KMS-11 (cell line): Measurements from ENCODE around the gene COX19.
"Not testable (repeated sequence)": the region's sequence is repeated elsewhere in the genome, so short reads cannot be mapped to it uniquely, and the experiment has no call there.

Experiments used
- H2AFZ ChIP-seq: fragments of 200-600 bp; sonication (generic); 2 replicates; pipeline ENCODE4 v1.6.1; 2016; ENCODE audit warnings: antibody characterized with exemption, mixed run types, low read depth
- H3K27ac ChIP-seq: fragments of 200-600 bp; sonication (generic); 2 replicates; pipeline ENCODE4 v1.6.1; 2016; ENCODE audit warnings: mild to moderate bottlenecking, mixed run types
- H3K27me3 ChIP-seq: fragments of 200-600 bp; sonication (generic); 2 replicates; pipeline ENCODE4 v1.6.1; 2017; ENCODE audit warnings: mild to moderate bottlenecking, low read depth, mixed run types, moderate library complexity; ENCODE audit not compliant: insufficient read depth
- H3K36me3 ChIP-seq: fragments of 200-600 bp; sonication (generic); 2 replicates; pipeline ENCODE4 v1.6.1; 2017; ENCODE audit warnings: mild to moderate bottlenecking, mixed run types; ENCODE audit not compliant: insufficient read depth
- H3K4me1 ChIP-seq: fragments of 200-600 bp; sonication (generic); 2 replicates; pipeline ENCODE4 v1.6.1; 2016; ENCODE audit warnings: mild to moderate bottlenecking, low read depth, mixed run types; ENCODE audit not compliant: poor library complexity, severe bottlenecking
- H3K4me2 ChIP-seq: fragments of 200-600 bp; sonication (generic); 2 replicates; pipeline ENCODE4 v1.7.0; 2016; ENCODE audit warnings: mild to moderate bottlenecking, mixed run types
- H3K4me3 ChIP-seq: fragments of 200-600 bp; sonication (generic); IDR thresholded peaks from 2 replicates; pipeline ENCODE4 v1.6.1; 2017; ENCODE audit warnings: low read depth, low read length, mixed read lengths; ENCODE audit not compliant: insufficient read depth
- H3K79me2 ChIP-seq: fragments of 200-600 bp; sonication (generic); 2 replicates; pipeline ENCODE4 v1.6.1; 2016; ENCODE audit warnings: low read depth, mixed run types; ENCODE audit not compliant: insufficient read depth
- H3K9ac ChIP-seq: fragments of 200-600 bp; sonication (generic); 2 replicates; pipeline ENCODE4 v1.6.1; 2016; ENCODE audit warnings: mild to moderate bottlenecking, mixed run types
- H4K20me1 ChIP-seq: fragments of 200-600 bp; sonication (generic); 2 replicates; pipeline ENCODE4 v1.6.1; 2016; ENCODE audit warnings: mild to moderate bottlenecking, mixed run types; ENCODE audit not compliant: insufficient read depth
- CTCF ChIP-seq: fragments of 200-600 bp; sonication (generic); conservative IDR thresholded peaks from 2 replicates; pipeline ENCODE4 v1.6.1; 2017; ENCODE audit warnings: low read depth, mild to moderate bottlenecking, antibody characterized with exemption, low read length, moderate library complexity, mixed read lengths

COX19 gene

DNA sequence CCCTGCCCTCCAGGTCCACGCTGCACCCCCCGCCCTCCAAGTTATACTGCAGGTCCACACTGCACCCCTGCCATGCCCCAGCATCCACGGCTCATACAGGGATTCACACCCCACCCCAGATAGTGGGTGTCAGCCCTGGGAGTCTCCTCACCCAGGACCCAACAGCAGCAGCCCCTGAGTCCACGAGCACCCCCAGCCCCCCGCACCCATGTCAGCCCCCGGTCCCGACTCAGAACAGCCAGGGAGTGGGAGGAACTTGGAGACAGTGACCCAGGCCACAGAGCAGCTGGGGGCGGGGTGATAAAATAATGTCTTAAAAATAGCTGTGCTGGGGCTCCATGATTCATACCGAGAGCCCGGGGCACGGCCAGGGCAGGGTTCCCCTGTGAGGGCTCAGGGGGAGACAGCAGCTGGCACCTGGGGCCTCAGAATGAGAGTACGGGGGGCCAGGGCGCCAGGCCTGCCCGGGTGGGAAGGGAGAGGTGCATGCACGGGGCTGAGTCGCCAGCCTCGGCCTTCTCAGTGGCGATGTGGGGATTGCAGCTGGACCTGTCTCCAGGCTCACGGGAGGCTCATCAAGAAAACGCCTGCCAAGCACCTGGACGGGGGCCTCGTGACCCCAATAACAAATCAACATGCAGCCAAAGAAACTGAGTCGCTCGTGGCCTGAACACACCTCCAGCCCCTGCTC lies 50.7 kb downstream of the COX19 start:
- peaks cover 35% of the 10 kb centered on the region for H3K4me1 ChIP-seq
- H4K20me1 ChIP-seq, result no peaks in the 10 kb centered on the region
- H3K4me3 ChIP-seq, result no peak overlapping the region
- H3K27me3 ChIP-seq, result no peaks in the 10 kb centered on the region; the same call in 1 of the 2 replicates
- H3K79me2 ChIP-seq, result no peaks in the 10 kb centered on the region
- H2AFZ ChIP-seq, result peak overlapping the region; percentile 57; the same call in 1 of the 2 replicates
- no peak for TF ChIP-seq CTCF
- peak overlapping the region; percentile 30; the same call in 1 of the 2 replicates for H3K9ac ChIP-seq
- H3K36me3 ChIP-seq, result no peaks in the 10 kb centered on the region
- peak overlapping the region; percentile 50 for H3K27ac ChIP-seq
- H3K4me2 ChIP-seq, result peak overlapping the region; percentile 90

- H3K36me3 ChIP-seq, H3K27me3 ChIP-seq, H3K79me2 ChIP-seq, H3K4me3 ChIP-seq, H4K20me1 ChIP-seq, H2AFZ ChIP-seq: not testable (repeated sequence)
- Histone ChIP-seq H3K27ac (peak overlapping the region; percentile 87; the same call in 1 of the 2 replicates), H3K4me2 (peak overlapping the region; percentile 100; the same call in 1 of the 2 replicates), H3K9ac (peak overlapping the region; percentile 83), H3K4me1 (peaks cover 30% of the 10 kb centered on the region)
Observed at GRCh38 chr7:924042-924441, 51.3 kb downstream of the COX19 start.

DNA sequence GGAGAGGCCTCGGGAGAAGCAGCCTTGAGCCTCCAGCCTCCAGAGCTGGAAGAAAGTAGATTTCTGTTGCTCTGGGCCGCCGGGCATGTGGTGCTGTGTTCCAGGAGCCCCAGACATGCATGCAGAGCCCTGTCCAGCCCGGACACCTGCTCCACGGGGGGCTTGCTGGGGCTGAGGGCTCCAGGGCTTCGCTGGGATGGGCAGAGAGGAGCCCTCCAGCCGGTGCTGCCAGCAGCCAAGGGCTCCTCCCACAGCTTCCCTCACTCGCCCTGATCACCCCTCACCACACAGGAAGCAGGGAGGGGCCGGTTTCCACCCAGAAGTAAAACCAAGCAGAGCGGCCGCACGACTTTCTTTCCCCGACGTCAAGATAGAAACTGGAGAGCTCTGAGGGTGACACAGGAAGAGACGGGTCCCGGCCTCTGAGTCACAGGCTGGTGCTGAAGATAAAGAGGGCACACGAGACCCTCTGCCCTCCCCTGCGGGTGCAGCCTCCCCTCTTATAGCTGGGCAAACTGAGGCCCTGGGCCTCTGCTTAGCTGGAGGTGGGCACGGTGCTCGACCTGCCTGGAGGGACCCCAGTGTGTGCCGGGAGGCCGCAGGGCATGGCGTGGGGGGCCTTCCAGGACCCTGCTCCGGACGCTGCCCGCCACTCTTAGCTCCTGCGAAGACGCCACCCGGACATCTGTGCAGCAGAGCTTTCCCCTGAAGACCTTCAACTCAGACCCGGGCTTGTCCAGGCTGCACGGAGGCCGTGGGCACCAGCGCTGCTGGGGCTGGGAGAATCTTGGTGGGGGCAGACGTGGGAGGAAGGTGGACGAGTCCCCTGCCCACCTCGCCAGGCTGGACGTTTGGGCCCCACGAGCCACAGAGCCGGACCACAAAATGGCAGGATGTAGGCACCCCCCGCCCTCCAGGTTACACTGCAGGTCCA lies 52.0 kb downstream of the COX19 start:
- no peaks in the 10 kb centered on the region for H4K20me1 ChIP-seq
- peak overlapping the region; percentile 83 for H3K9ac ChIP-seq
- no peaks in the 10 kb centered on the region for H3K36me3 ChIP-seq
- peak overlapping the region; percentile 87 for H3K27ac ChIP-seq
- peak overlapping the region; percentile 87 for H2AFZ ChIP-seq
- peaks cover 30% of the 10 kb centered on the region for H3K4me1 ChIP-seq
- no peak overlapping the region for H3K4me3 ChIP-seq
- no peaks in the 10 kb centered on the region; the same call in 1 of the 2 replicates for H3K27me3 ChIP-seq
- H3K79me2 ChIP-seq, result no peaks in the 10 kb centered on the region
- TF ChIP-seq CTCF, result no peak
- peak overlapping the region; percentile 100 for H3K4me2 ChIP-seq

DNA sequence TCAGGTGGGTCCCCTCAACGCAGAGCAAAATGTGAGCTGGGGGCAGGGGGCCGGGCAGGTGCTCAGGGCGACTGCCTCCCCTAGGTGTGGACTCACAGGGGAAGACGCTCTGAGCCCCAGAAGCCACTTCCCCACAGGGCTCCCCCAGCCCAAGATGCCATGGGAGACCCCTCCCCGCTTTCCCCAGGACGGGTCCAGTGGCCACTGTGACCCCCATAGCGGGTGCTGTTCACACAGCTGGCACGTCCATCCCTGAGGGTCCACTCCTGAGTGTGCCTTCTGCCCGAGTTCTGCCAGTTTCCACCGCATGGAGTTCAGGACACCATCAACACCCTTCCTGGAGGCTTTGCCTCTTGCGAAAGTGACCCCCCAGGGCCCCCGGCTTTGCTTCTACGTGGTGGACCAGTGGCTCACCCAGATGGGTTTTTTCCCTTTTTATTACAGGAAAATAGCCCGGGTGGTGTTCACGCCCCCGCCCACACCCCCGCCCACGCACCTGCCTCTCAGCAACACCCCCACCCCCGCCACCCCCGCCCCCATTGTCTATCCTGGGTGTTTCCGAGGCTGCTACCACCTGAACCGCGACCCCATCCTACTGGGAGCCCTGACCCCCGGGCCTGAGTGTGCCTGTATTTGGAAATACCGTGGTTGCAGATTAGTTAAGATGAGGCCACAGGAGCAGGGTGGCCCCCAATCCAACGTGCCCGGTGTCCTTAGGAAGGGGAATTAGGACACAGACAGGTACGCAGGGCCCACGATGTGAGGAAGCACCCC lies 52.8 kb downstream of the COX19 start:
- Histone ChIP-seq H2AFZ (peak overlapping the region; percentile 87), H3K9ac (peak overlapping the region; percentile 83; the same call in 1 of the 2 replicates), H3K36me3 (no peaks in the 10 kb centered on the region), H3K4me2 (peak overlapping the region; percentile 100), H3K79me2 (no peaks in the 10 kb centered on the region), H3K4me3 (no peak overlapping the region), H3K27ac (peak overlapping the region; percentile 87), H3K4me1 (peaks cover 30% of the 10 kb centered on the region), H3K27me3 (peaks cover 4% of the 10 kb centered on the region; the same call in 1 of the 2 replicates), H4K20me1 (no peaks in the 10 kb centered on the region)
- no peak for TF ChIP-seq CTCF
